Liver (tissue), 9 donors: ENCODE results near the gene RGR. TPM values are rescaled to one million over a fixed set of nuclear protein-coding genes. Genes with fewer than 3 reads are reported as not detected.
A peak's percentile ranks its signal among the peaks of the same experiment; 100 is the strongest.

ENCODE experiments used
- DNase-seq: peaks from one replicate; pipeline ENCODE4 v3.0.0-alpha.2; 2017; ENCODE audit warnings: low spot score
- H3K27ac ChIP-seq, 2 donors: one replicate each; pipeline ENCODE4 v1.7.0; 2013; ENCODE audit warnings: inconsistent platforms in 2 of 2, low read length in 2 of 2, control low read depth in 1 of 2, low read depth in 1 of 2, mild to moderate bottlenecking in 1 of 2
- H3K27me3 ChIP-seq, 4 donors: one replicate each; pipeline versions ENCODE4 v1.6.1 to v1.7.0; 2013; ENCODE audit warnings: low read length in 3 of 4, inconsistent platforms in 1 of 4, mild to moderate bottlenecking in 1 of 4, moderate library complexity in 1 of 4; ENCODE audit not compliant: control insufficient read depth in 4 of 4, insufficient read depth in 4 of 4
- H3K36me3 ChIP-seq, 4 donors: one replicate each; pipeline versions ENCODE4 v1.6.1 to v1.7.0; 2013; ENCODE audit warnings: low read length in 3 of 4, mild to moderate bottlenecking in 3 of 4, low read depth in 1 of 4, moderate library complexity in 1 of 4; ENCODE audit not compliant: control insufficient read depth in 4 of 4, insufficient read depth in 3 of 4
- H3K4me1 ChIP-seq, 4 donors: one replicate each; pipeline versions ENCODE4 v1.6.1 to v1.7.0; 2013; ENCODE audit warnings: low read length in 3 of 4, mild to moderate bottlenecking in 3 of 4, moderate library complexity in 1 of 4; ENCODE audit not compliant: control insufficient read depth in 4 of 4, insufficient read depth in 4 of 4
- H3K4me3 ChIP-seq, 3 donors: one replicate each; pipeline versions ENCODE4 v1.6.1 to v1.7.0; 2013; ENCODE audit warnings: low read length in 3 of 3, control low read depth in 1 of 3, low read depth in 1 of 3, mild to moderate bottlenecking in 1 of 3
- H3K9ac ChIP-seq, 2 donors: one replicate each; pipeline ENCODE4 v1.7.0; 2013; ENCODE audit warnings: low read length in 2 of 2, mild to moderate bottlenecking in 2 of 2, moderate library complexity in 2 of 2, control low read depth in 1 of 2, low read depth in 1 of 2
- H3K9me3 ChIP-seq, 4 donors: one replicate each; pipeline versions ENCODE4 v1.6.1 to v1.7.0; 2013; ENCODE audit warnings: low read length in 3 of 4; ENCODE audit not compliant: control insufficient read depth in 4 of 4
- EGR1 ChIP-seq, 2 donors: IDR thresholded peaks; 2 replicates each; pipeline ENCODE4 v1.6.1; 2016 to 2018; ENCODE audit warnings: antibody characterized with exemption in 2 of 2, low read depth in 2 of 2
- FOXA2 ChIP-seq: IDR thresholded peaks from 2 replicates; pipeline ENCODE4 v1.6.1; 2016; ENCODE audit warnings: antibody characterized with exemption
- GABPA ChIP-seq, 2 donors: IDR thresholded peaks in 1 of 2; conservative IDR thresholded peaks in 1 of 2; 2 replicates each; pipeline ENCODE4 v1.6.1; 2016; ENCODE audit warnings: antibody characterized with exemption in 2 of 2, mild to moderate bottlenecking in 1 of 2, moderate library complexity in 1 of 2
- HNF4A ChIP-seq, 2 donors: conservative IDR thresholded peaks; 2 replicates each; pipeline ENCODE4 v1.6.1; 2016; ENCODE audit warnings: antibody characterized with exemption in 2 of 2, mild to moderate bottlenecking in 2 of 2
- HNF4G ChIP-seq: IDR thresholded peaks from 2 replicates; pipeline ENCODE4 v1.6.1; 2016; ENCODE audit warnings: antibody characterized with exemption
- NR2F2 ChIP-seq: IDR thresholded peaks from 2 replicates; pipeline ENCODE4 v1.6.1; 2016; ENCODE audit warnings: antibody characterized with exemption
- RAD21 ChIP-seq, 2 donors: IDR thresholded peaks; 2 replicates each; pipeline ENCODE4 v1.6.1; 2016; ENCODE audit warnings: antibody characterized with exemption in 2 of 2, mild to moderate bottlenecking in 2 of 2
- WGBS: extraction: QIAGEN DNeasy Blood & Tissue Kit; methylation state at CpG from one replicate; pipeline ENCODE4 v1.1.7; 2013; 5-methylcytosine and 5-hydroxymethylcytosine counted together
- polyA plus RNA-seq, 2 donors: library from polyadenylated mRNA; stranded (reverse) in 1 of 2; unstranded in 1 of 2; fragments of 200-250 nt in 1 of 2; fragments of >200 nt in 1 of 2; fragmentation: Nextera tagmentation in 1 of 2; extraction: Ambion mirVana in 1 of 2; gene quantifications; one replicate each; pipeline versions ENCODE4 v1.2.1 to v1.2.3, GENCODE V29; 2013 to 2015
- total RNA-seq, 2 donors: library from RNA; depleted of rRNA; stranded (reverse); fragments of >200 nt; gene quantifications; one replicate each; pipeline ENCODE4 v1.2.3, GENCODE V29; 2014
- TF ChIP-seq, protein P1 (sequence below): IDR thresholded peaks from 2 replicates; pipeline ENCODE4 v1.6.1; 2016; ENCODE audit warnings: antibody characterized with exemption, mild to moderate bottlenecking
- TF ChIP-seq, protein P2 (sequence below): IDR thresholded peaks from 2 replicates; pipeline ENCODE4 v1.6.1; 2016; ENCODE audit warnings: antibody characterized with exemption
- TF ChIP-seq, protein P3 (sequence below): fragments of 150-350 bp; IDR thresholded peaks from 2 replicates; pipeline ENCODE4 v1.5.1; 2017; ENCODE audit warnings: improper control_type of control experiment, low read depth, low read length; ENCODE audit not compliant: missing input control
- TF ChIP-seq, protein P4 (sequence below): IDR thresholded peaks from 2 replicates; pipeline ENCODE4 v1.6.1; 2016; ENCODE audit warnings: antibody characterized with exemption
- donor health status: healthy.
- donor health status: healthy.
- donor health status: healthy.
- donor health status: healthy.
- donor health status: healthy.

RGR gene
- total and polyA plus RNA-seq, 4 donors = not detected

DNA sequence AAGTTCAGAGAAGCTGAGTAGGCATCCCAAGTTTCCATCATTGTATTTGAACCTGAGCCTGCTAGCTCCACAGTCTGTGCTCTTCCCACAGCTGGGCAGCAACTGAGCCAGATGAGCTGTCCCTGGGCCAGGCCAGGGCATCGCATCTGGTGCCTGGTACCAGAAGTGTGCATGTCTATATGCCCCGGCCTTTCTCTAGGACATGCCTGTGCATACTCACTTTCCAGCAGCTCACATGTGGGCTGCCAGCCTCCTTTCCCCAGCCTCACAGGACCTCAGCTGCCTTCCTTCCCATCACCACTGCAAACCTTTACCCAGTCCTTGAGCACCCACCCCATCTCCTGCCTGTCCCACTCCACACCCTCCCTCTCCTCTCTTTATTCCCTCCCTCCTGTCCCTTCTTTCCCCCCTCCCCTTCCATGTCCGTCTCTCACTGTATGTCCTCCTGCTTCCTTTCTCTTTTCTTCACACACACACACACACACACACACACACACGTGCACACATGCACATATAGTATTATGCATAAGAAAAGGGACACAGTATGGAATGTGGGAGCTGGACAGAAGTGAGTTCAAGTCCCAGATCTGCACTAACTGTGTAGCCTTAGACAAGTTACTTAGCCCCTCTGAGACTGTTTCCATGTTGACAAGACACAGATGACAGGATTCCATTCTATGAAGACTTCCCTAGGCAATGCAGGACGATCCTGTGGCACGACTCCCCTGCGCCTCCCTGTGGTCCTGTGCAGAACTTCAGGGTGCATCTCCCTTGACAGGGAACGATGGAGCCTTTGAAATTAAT, 39.6 kb upstream of the RGR start:
- no peak overlapping the region for H3K9ac ChIP-seq
- WGBS = 38% methylated on average over 8 of the region's 8 CpGs
- no peak overlapping the region for H3K4me3 ChIP-seq
- H3K9me3 ChIP-seq = no peaks in the 10 kb centered on the region
- H3K27me3 ChIP-seq = peaks cover 0 to 6% (median 0%) of the 10 kb centered on the region in 4 donors
- no peak overlapping the region for H3K27ac ChIP-seq
- TF ChIP-seq GABPA (IDR thresholded peaks at IDR 0.05 in 1 of 2, conservative IDR thresholded peaks at IDR 0.05 in 1 of 2) = no peak
- no peak for TF ChIP-seq NR2F2
- no peak for TF ChIP-seq EGR1 (IDR thresholded peaks at IDR 0.05; ENCODE audit: low read depth in 2 of 2)
- TF ChIP-seq, protein P1, sequence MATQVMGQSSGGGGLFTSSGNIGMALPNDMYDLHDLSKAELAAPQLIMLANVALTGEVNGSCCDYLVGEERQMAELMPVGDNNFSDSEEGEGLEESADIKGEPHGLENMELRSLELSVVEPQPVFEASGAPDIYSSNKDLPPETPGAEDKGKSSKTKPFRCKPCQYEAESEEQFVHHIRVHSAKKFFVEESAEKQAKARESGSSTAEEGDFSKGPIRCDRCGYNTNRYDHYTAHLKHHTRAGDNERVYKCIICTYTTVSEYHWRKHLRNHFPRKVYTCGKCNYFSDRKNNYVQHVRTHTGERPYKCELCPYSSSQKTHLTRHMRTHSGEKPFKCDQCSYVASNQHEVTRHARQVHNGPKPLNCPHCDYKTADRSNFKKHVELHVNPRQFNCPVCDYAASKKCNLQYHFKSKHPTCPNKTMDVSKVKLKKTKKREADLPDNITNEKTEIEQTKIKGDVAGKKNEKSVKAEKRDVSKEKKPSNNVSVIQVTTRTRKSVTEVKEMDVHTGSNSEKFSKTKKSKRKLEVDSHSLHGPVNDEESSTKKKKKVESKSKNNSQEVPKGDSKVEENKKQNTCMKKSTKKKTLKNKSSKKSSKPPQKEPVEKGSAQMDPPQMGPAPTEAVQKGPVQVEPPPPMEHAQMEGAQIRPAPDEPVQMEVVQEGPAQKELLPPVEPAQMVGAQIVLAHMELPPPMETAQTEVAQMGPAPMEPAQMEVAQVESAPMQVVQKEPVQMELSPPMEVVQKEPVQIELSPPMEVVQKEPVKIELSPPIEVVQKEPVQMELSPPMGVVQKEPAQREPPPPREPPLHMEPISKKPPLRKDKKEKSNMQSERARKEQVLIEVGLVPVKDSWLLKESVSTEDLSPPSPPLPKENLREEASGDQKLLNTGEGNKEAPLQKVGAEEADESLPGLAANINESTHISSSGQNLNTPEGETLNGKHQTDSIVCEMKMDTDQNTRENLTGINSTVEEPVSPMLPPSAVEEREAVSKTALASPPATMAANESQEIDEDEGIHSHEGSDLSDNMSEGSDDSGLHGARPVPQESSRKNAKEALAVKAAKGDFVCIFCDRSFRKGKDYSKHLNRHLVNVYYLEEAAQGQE = no peak
- TF ChIP-seq HNF4A (conservative IDR thresholded peaks at IDR 0.05) = no peak
- TF ChIP-seq, protein P2, sequence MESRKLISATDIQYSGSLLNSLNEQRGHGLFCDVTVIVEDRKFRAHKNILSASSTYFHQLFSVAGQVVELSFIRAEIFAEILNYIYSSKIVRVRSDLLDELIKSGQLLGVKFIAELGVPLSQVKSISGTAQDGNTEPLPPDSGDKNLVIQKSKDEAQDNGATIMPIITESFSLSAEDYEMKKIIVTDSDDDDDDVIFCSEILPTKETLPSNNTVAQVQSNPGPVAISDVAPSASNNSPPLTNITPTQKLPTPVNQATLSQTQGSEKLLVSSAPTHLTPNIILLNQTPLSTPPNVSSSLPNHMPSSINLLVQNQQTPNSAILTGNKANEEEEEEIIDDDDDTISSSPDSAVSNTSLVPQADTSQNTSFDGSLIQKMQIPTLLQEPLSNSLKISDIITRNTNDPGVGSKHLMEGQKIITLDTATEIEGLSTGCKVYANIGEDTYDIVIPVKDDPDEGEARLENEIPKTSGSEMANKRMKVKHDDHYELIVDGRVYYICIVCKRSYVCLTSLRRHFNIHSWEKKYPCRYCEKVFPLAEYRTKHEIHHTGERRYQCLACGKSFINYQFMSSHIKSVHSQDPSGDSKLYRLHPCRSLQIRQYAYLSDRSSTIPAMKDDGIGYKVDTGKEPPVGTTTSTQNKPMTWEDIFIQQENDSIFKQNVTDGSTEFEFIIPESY = no peak
- no peak for TF ChIP-seq HNF4G
- TF ChIP-seq, protein P3, sequence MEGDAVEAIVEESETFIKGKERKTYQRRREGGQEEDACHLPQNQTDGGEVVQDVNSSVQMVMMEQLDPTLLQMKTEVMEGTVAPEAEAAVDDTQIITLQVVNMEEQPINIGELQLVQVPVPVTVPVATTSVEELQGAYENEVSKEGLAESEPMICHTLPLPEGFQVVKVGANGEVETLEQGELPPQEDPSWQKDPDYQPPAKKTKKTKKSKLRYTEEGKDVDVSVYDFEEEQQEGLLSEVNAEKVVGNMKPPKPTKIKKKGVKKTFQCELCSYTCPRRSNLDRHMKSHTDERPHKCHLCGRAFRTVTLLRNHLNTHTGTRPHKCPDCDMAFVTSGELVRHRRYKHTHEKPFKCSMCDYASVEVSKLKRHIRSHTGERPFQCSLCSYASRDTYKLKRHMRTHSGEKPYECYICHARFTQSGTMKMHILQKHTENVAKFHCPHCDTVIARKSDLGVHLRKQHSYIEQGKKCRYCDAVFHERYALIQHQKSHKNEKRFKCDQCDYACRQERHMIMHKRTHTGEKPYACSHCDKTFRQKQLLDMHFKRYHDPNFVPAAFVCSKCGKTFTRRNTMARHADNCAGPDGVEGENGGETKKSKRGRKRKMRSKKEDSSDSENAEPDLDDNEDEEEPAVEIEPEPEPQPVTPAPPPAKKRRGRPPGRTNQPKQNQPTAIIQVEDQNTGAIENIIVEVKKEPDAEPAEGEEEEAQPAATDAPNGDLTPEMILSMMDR = peak; percentile 58
- peak; percentile 50 to 73 for TF ChIP-seq RAD21 (IDR thresholded peaks at IDR 0.05)
- H3K4me1 ChIP-seq = no peaks in the 10 kb centered on the region
- no peaks in the 10 kb centered on the region for H3K36me3 ChIP-seq
- DNase-seq = peak; percentile 62

DNA sequence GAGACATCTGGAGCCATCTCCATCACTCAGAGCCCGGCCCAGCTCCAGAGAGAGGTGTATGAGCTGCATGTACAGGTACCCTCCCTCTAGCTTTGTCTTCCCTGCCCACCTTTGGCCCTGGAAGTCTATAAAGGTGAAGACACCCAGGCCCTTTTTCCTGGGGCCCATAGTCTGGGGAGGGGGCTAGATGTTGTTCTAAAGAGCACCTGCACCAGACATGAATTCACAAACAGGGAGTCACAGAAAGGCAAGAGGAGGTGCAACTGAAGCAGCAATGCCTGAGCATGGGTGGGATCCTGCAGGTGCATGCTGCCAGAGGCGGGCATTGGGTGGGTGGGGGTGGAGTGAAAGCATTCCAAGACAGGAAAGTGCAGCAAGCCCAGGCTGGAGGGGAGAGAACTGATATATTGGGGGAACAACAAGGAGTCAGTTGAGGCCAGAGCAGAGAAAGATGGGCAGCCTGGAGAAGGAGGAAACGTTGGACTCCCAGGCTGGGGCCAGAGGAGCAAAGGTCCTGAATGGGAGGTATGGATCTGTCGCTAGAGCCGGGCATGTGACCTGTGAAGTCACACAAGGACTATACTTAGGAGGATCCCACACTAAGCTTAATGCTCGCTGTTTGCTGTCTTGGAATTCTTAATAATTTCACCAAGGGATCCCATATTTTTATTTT, 38.9 kb upstream of the RGR start:
- Histone ChIP-seq H3K4me1 (no peaks in the 10 kb centered on the region), H3K36me3 (no peaks in the 10 kb centered on the region), H3K27ac (no peak overlapping the region), H3K9me3 (no peaks in the 10 kb centered on the region), H3K27me3 (peaks cover 0 to 6% (median 0%) of the 10 kb centered on the region in 4 donors), H3K9ac (no peak overlapping the region), H3K4me3 (no peak overlapping the region)
- no peak for DNase-seq
- TF ChIP-seq, protein P4, sequence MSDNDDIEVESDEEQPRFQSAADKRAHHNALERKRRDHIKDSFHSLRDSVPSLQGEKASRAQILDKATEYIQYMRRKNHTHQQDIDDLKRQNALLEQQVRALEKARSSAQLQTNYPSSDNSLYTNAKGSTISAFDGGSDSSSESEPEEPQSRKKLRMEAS = no peak
- no peak for TF ChIP-seq HNF4G
- TF ChIP-seq, protein P3 = no peak
- TF ChIP-seq FOXA2 = no peak
- no peak for TF ChIP-seq NR2F2
- no peak for TF ChIP-seq HNF4A (conservative IDR thresholded peaks at IDR 0.05)
- WGBS = 57% methylated on average over 6 of the region's 6 CpGs
